Measurements from ENCODE around the gene SIN3A.
"Not testable (repeated sequence)": the region's sequence is repeated elsewhere in the genome, so short reads cannot be mapped to it uniquely, and the experiment has no call there.

SIN3A gene

GRCh38 chr15:75356006-75356405, 95.5 kb downstream of the SIN3A start:
- no peak for DNase-seq

DNA sequence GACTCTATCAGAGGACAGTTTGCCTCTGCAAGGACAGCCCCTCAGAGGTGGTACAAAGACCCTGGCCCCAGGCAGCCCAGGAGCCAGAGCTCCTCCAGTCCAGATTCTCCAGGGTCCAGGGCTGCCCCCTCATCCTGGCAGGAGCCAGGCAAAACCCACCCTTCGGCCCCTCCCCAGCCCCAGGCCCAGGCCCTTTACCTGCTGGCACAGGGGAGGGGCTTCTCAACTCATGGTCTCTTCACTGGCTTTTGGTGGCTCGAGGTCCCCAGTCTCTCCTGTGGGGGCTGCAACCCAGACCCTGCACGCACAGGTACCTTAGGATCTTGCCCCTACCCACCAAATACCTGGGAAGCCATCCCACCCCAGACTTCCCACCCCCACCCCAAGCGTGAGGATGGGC, 96.1 kb downstream of the SIN3A start:
- DNase-seq, result no peak

- no peak for DNase-seq
Observed at GRCh38 chr15:75354454-75354853, 97.0 kb downstream of the SIN3A start.

DNA sequence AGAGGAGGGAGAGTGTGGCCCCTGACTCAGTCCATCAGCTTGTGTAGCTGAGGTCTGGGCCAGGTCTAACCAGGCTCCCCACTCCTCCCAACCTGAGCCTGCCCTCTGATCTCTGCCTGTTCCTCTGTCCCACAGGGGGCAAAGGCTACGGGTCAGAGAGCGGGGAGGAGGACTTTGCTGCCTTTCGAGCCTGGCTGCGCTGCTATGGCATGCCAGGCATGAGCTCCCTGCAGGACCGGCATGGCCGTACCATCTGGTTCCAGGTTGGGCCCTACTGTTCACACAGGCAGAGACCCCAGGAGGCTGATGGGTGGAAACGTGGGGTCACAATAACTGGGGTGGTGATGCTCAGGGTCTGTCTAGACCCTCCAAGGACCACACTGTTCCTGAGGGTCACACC, 97.9 kb downstream of the SIN3A start:
- DNase-seq, result no peak

DNA sequence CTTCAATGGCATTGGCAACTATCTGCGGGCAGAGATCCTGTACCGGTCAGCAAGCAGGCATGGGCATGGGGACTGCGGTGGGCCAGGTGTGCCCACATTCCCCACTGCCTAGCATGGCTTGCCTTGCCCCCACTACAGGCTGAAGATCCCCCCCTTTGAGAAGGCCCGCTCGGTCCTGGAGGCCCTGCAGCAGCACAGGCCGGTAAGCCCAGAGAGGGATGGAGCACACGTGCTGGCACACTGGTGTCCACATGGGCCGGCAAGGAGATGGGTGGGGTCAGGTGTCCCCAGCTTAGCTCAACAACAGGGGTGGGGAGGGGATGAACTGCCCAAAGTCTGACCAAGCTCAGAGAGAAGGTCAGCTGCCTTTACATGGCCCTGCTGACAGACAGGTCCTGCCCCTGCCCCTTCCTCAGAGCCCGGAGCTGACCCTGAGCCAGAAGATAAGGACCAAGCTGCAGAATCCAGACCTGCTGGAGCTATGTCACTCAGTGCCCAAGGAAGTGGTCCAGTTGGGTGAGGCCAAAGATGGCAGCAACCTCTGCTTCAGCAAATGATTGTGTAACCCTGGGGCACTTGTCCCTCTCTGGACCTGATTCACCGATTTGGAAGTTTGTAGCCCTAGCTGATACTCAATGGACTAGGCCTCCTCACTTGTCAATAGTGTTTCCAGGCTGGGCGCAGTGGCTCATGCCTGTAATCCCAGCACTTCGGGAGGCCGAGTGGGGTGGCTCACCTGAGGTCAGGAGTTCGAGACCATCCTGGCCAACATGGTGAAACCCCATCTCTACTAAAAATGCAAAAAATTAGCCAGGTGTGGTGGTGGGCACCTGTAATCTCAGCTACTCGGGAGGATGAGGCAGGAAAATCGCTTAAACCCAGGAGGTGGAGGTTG, 99.1 kb downstream of the SIN3A start:
- no peak for DNase-seq

DNA sequence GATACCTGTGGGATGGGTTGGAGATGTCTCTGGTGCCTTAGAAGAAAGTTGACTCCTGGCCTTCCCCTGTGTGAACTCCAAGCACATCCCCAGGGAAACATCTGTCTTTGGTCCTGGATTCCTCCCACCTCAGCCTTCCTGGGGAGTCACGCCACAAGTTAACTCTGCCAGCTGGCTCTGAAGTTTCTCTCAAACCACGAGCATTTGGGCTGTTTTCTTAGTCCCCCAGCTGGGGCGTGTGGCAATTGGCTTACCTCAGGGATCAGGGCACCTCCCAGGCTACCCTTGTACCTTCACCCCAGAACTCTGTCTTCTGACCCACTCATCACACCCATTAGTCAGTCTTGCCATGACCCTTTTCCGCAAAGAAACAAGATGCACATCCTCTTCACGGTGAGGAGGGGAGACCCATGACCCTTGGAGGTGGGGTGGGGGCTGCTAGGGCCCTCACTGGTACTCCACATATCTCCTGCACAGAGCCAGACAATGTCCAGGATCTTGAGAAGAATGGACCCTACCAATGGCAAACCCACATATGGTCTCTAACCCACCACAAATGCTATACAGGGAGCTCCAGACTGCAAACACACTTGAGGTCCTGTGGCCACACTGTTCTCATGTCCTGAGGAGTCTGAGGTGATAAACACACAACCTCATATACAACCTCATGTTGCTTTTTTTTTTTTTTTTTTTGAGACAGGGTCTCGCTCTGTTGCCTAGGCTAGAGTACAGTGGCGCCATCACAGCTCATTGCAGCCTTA, 100.7 kb downstream of the SIN3A start:
- no peak for DNase-seq

GRCh38 chr15:75349851-75350588, 101.5 kb downstream of the SIN3A start:
- DNase-seq, result peak; percentile 59 to 74

DNA sequence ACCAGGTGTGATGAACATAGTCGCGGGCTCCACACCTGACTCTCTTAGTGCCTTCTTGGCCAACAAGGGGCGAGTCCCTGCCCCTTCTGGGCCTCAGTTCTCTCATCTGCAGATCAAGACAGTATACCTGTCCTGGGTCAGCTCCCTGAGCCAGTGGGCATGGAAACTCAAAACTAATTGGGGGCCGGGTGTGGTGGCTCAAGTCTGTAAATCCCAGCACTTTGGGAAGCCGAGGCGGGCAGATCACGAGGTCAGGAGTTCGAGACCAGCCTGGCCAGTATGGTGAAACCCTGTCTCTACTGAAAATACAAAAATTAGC, 102.2 kb downstream of the SIN3A start:
- not testable (repeated sequence) for DNase-seq

- no peak for DNase-seq
Observed at GRCh38 chr15:75348562-75349350, 102.7 kb downstream of the SIN3A start.

- no peak for DNase-seq
Observed at GRCh38 chr15:75348034-75348561, 103.4 kb downstream of the SIN3A start.

GRCh38 chr15:75347222-75348033, 104.1 kb downstream of the SIN3A start:
- peak; percentile 51 to 58 for DNase-seq

DNA sequence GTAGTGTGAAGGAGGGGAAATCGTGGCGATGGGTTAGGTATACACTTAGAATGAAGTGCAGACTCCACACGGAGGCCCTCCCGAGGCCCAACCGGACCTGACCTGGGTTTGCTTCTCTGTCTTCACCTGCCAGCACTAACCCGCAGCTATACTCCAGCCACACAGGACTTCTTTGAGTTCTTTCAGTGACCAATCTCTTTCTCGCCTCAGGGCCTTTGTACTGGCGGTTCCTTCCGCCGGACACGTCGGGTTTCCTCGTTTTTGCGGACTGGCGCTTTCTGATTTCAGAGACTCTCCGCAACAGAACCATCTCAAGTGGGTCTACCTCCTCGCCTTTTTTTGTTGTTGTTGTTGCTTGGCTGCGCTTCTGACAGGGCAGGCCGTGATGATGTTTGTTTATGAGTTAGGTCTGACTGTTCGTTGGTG, 104.7 kb downstream of the SIN3A start, which contains the start of gene NEIL1:
Gene NEIL1, plus strand, starts transcription at position 244 of the 426 bp plus-strand sequence. CDS start 1,867 bp downstream, outside the sequence.
- no peak for DNase-seq

- DNase-seq, result not testable (repeated sequence)
Observed at GRCh38 chr15:75343953-75344352, 107.5 kb downstream of the SIN3A start.

DNA sequence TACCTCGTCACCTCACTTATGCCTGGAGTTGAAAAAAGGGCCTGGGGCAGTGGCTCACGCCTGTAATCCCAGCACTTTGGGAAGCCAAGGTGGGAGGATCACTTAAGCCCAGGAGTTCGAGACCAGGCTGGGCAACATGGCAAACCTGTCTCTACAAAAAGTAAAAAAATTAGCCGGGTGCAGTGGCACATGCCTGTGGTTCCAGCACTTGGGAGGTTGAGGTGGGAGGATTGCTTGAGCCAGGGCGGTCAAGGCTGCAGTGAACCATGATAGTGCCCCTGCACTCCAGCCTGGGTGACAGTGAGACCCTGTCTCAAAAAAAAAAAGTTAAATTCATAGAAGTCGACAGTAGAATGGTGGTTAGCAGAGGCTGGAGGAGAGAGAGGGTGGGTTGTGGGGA, 109.3 kb downstream of the SIN3A start:
- DNase-seq, result no peak

DNA sequence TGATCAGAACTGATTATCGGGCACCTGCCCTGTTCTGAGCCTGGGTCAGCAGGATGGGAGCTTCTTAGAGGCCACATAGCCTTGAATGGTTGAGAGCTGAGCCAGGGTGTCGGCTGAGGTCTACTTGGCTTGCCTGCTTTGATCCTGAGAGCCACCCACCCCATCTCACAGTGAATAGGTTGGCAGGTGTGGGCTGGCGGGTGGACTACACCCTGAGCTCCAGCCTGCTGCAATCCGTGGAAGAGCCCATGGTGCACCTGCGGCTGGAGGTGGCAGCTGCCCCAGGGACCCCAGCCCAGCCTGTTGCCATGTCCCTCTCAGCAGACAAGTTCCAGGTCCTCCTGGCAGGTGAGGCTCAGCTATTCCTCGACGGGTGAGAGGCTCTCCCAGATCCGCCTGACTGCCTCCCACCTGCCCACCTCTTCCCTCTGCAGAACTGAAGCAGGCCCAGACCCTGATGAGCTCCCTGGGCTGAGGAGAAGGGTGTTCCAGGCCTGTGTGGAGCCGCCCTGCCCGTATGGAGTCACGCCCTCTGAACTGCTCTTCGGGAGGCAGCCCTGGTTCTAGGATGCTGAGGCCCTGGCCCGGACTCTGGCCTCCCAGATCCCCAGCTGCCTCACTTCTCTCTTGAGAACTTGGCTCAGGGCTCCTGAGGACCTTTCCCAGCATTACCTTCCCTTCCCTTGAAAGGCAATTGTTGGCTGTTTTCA, 111.8 kb downstream of the SIN3A start:
- no peak for DNase-seq

- no peak for DNase-seq
Observed at GRCh38 chr15:75338661-75339240, 112.7 kb downstream of the SIN3A start.

GRCh38 chr15:75335705-75336355, 115.7 kb downstream of the SIN3A start, which contains the start of gene COMMD4:
TSS of gene COMMD4 (plus strand) at chr15:75336063. CDS start at chr15:75336090, 27 bp downstream.
- DNase-seq, result peak; percentile 88 to 90

DNA sequence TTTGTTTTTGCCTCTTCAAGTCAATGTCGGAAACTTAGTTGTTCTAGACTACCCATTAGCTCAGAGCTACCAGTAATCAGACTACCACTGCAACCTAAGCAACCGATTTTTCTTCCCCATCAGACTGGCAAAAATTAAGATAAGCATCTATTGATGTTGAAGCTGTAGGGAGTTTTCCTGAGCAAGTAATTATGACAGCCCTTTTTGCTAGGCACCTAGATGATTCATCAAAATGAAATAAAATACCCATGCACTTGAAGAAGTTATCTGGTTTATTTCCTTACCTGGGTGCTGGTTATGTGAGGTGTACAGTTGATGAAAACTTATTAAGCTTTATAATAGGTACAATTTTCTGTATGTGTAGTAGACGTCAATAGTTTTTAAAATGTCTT, 116.2 kb downstream of the SIN3A start:
- DNase-seq, result no peak

DNA sequence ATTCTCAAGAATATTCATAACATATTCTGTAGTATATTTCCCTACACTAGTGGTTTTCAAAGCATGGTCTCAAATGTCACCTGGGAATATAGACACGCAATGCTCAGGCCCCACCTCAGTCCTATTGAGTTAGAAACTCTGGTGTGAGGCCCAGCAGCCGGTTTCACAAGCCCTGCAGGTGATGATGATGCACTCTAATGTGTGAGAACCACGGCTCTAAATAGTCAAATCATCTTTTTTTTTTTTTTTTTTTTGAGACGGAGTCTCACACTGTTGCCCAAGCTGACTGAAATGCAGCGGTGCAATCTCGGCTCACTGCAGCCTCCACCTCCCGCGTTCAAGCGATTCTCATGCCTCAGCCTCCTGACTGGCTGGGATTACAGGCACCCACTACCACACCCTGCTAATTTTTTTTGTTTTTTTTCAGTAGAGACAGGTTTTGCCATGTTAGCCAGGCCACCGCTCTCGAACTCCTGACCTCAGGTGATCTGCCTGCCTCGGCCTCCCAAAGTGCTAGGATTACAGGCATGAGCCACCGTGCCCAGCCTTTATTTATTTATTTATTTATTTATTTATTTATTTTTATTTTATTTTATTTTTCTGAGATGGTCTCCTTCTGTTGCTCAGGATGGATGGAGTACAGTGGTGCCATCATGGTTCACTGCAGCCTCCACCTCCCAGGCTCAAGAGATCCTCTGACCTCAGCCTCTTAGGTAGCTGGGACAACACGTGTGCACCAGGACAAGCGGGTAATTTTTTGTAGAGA, 117.7 kb downstream of the SIN3A start:
- not testable (repeated sequence) for DNase-seq
